HAP-1 (cell line): Measurements from ENCODE around the gene CASKIN1.

Experiments
- DNase-seq, 2 experiments: peaks; one replicate each; pipeline ENCODE4 v3.0.0-alpha.2; 2016 to 2020; ENCODE audit warnings: low spot score in 2 of 2
- H3K27me3 ChIP-seq: fragments of 250-450 bp; sonication (Bioruptor Pico); 2 replicates; pipeline ENCODE4 v1.5.1; 2020; ENCODE audit warnings: low read depth, mild to moderate bottlenecking, moderate library complexity
- H3K36me3 ChIP-seq: fragments of 250-450 bp; sonication (Bioruptor Pico); replicated peaks from 2 replicates; pipeline ENCODE4 v1.5.1; 2020; ENCODE audit warnings: mild to moderate bottlenecking
- H3K4me1 ChIP-seq: fragments of 250-450 bp; sonication (Bioruptor Pico); 2 replicates; pipeline ENCODE4 v1.5.1; 2020; ENCODE audit warnings: mild to moderate bottlenecking
- H3K4me3 ChIP-seq: fragments of 250-450 bp; sonication (Bioruptor Pico); 2 replicates; pipeline ENCODE4 v1.5.1; 2020; ENCODE audit warnings: mild to moderate bottlenecking, moderate library complexity
- H3K9me3 ChIP-seq: fragments of 250-450 bp; sonication (Bioruptor Pico); 2 replicates; pipeline ENCODE4 v1.5.1; 2020; ENCODE audit warnings: mild to moderate bottlenecking, moderate library complexity
- in situ Hi-C: fragments of 300-500 bp; cut with MboI; formaldehyde crosslinking; loops from 3 replicates; pipeline ENCODE4 v1.14.3; 2020; ENCODE audit warnings: low sequenced_read_pairs, inconsistent platforms, mixed read lengths

The CASKIN1 gene

GRCh38 chr16:2161911-2162310 is 34.5 kb downstream of the CASKIN1 start:
- no peak for DNase-seq
- peaks cover 17% of the 10 kb centered on the region for H3K36me3 ChIP-seq
- H3K9me3 ChIP-seq: no peaks in the 10 kb centered on the region
- H3K4me3 ChIP-seq: no peak overlapping the region
- H3K4me1 ChIP-seq: peaks cover 5% of the 10 kb centered on the region
- H3K27me3 ChIP-seq: no peaks in the 10 kb centered on the region
- in situ Hi-C loops: no loop called here

- Histone ChIP-seq H3K4me3 (no peak overlapping the region), H3K27me3 (no peaks in the 10 kb centered on the region), H3K36me3 (peaks cover 9% of the 10 kb centered on the region), H3K4me1 (peaks cover 9% of the 10 kb centered on the region), H3K9me3 (no peaks in the 10 kb centered on the region)
- in situ Hi-C loops: no loop called here
- no peak for DNase-seq
Observed at GRCh38 chr16:2160915-2161551, 35.4 kb downstream of the CASKIN1 start.

GRCh38 chr16:2159175-2159838 is 37.1 kb downstream of the CASKIN1 start:
- no peak for DNase-seq
- no peaks in the 10 kb centered on the region for H3K27me3 ChIP-seq
- H3K36me3 ChIP-seq: peaks cover 14% of the 10 kb centered on the region
- peaks cover 9% of the 10 kb centered on the region for H3K4me1 ChIP-seq
- in situ Hi-C loops: no loop called here
- H3K4me3 ChIP-seq: no peak overlapping the region
- no peaks in the 10 kb centered on the region for H3K9me3 ChIP-seq

GRCh38 chr16:2158262-2158638 is 38.2 kb downstream of the CASKIN1 start:
- Histone ChIP-seq H3K9me3 (no peaks in the 10 kb centered on the region), H3K36me3 (peaks cover 19% of the 10 kb centered on the region), H3K27me3 (no peaks in the 10 kb centered on the region), H3K4me1 (peaks cover 9% of the 10 kb centered on the region), H3K4me3 (no peak overlapping the region)
- in situ Hi-C loops: no loop called here
- DNase-seq: no peak

GRCh38 chr16:2157480-2158261 is 38.7 kb downstream of the CASKIN1 start:
- DNase-seq: no peak
- no peaks in the 10 kb centered on the region for H3K27me3 ChIP-seq
- H3K9me3 ChIP-seq: no peaks in the 10 kb centered on the region
- no peak overlapping the region; the same call in 1 of the 2 replicates for H3K4me3 ChIP-seq
- peaks cover 25% of the 10 kb centered on the region for H3K36me3 ChIP-seq
- in situ Hi-C loops: no loop called here
- peaks cover 11% of the 10 kb centered on the region for H3K4me1 ChIP-seq

- in situ Hi-C loops: no loop called here
- Histone ChIP-seq H3K27me3 (no peaks in the 10 kb centered on the region), H3K4me1 (peaks cover 16% of the 10 kb centered on the region), H3K9me3 (no peaks in the 10 kb centered on the region), H3K36me3 (peaks cover 33% of the 10 kb centered on the region), H3K4me3 (peak overlapping the region; percentile 100)
- DNase-seq: no peak
Observed at GRCh38 chr16:2156849-2157224, 39.6 kb downstream of the CASKIN1 start.

GRCh38 chr16:2155977-2156848 is 40.2 kb downstream of the CASKIN1 start:
- in situ Hi-C loops: no loop called here
- no peaks in the 10 kb centered on the region for H3K9me3 ChIP-seq
- peak overlapping the region; percentile 100 for H3K4me3 ChIP-seq
- peaks cover 22% of the 10 kb centered on the region for H3K4me1 ChIP-seq
- no peaks in the 10 kb centered on the region for H3K27me3 ChIP-seq
- peak; percentile 32 to 62 for DNase-seq
- peaks cover 40% of the 10 kb centered on the region for H3K36me3 ChIP-seq

- peak; percentile 98 to 100 for DNase-seq
- peak within 1 kb of the TSS; percentile 100 for H3K4me3 ChIP-seq
- no peaks in the 10 kb centered on the region for H3K9me3 ChIP-seq
- H3K27me3 ChIP-seq: no peaks in the 10 kb centered on the region
- in situ Hi-C loops: no loop called here
- peaks cover 30% of the 10 kb centered on the region for H3K4me1 ChIP-seq
- H3K36me3 ChIP-seq: peaks cover 42% of the 10 kb centered on the region
Observed at GRCh38 chr16:2155091-2155950, 41.1 kb downstream of the CASKIN1 start, which contains the start of gene TRAF7. Gene TRAF7 (plus strand): TSS chr16:2155782. CDS start chr16:2163921, 8,139 bp downstream.

- in situ Hi-C loops: no loop called here
- no peak for DNase-seq
- H3K4me1 ChIP-seq: peaks cover 35% of the 10 kb centered on the region
- peak overlapping the region; percentile 100 for H3K4me3 ChIP-seq
- H3K27me3 ChIP-seq: no peaks in the 10 kb centered on the region
- H3K9me3 ChIP-seq: no peaks in the 10 kb centered on the region
- H3K36me3 ChIP-seq: peaks cover 42% of the 10 kb centered on the region
Observed at GRCh38 chr16:2154533-2155090, 41.8 kb downstream of the CASKIN1 start.

- H3K36me3 ChIP-seq: peaks cover 42% of the 10 kb centered on the region
- in situ Hi-C loops: no loop called here
- H3K4me3 ChIP-seq: peak overlapping the region; percentile 100
- peaks cover 43% of the 10 kb centered on the region for H3K4me1 ChIP-seq
- H3K9me3 ChIP-seq: no peaks in the 10 kb centered on the region
- DNase-seq: peak; percentile 15 to 67
- no peaks in the 10 kb centered on the region for H3K27me3 ChIP-seq
Observed at GRCh38 chr16:2152695-2153506, 43.5 kb downstream of the CASKIN1 start.

GRCh38 chr16:2151188-2152091 is 45.0 kb downstream of the CASKIN1 start:
- Histone ChIP-seq H3K4me3 (peak overlapping the region; percentile 100), H3K4me1 (peaks cover 34% of the 10 kb centered on the region), H3K27me3 (no peaks in the 10 kb centered on the region), H3K36me3 (peaks cover 42% of the 10 kb centered on the region), H3K9me3 (no peaks in the 10 kb centered on the region)
- DNase-seq: peak; percentile 58 to 69
- in situ Hi-C loops: no loop called here
